HG02642 (cell line): ENCODE measurements around the gene CATSPERD.
"Not testable (repeated sequence)": the region's sequence is repeated elsewhere in the genome, so short reads cannot be mapped to it uniquely, and the experiment has no call there.

Experiments
- ATAC-seq: cut with Tn5 transposase; IDR thresholded peaks from one replicate; pipeline ENCODE4 v1.9.1; 2021; ENCODE audit warnings: mild to moderate bottlenecking; ENCODE audit not compliant: unreplicated experiment, poor library complexity

The CATSPERD gene

DNA sequence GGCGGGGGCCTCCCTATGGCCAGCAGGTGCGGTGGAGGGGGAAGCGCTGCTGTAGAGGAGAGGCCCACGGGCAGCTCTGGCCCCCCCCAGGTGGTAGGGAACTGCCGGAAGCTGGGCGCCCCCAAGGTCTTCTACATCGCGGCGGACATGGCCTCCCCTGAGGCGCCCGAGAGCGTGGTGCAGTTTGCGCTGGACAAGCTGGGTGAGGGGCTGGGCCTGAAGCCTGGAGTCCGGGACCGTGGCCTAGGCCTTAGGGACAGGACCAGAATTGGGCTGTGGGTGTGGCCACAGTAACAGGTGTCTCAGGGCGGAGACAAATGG lies 34.2 kb upstream of the CATSPERD start:
- ATAC-seq: no peak

DNA sequence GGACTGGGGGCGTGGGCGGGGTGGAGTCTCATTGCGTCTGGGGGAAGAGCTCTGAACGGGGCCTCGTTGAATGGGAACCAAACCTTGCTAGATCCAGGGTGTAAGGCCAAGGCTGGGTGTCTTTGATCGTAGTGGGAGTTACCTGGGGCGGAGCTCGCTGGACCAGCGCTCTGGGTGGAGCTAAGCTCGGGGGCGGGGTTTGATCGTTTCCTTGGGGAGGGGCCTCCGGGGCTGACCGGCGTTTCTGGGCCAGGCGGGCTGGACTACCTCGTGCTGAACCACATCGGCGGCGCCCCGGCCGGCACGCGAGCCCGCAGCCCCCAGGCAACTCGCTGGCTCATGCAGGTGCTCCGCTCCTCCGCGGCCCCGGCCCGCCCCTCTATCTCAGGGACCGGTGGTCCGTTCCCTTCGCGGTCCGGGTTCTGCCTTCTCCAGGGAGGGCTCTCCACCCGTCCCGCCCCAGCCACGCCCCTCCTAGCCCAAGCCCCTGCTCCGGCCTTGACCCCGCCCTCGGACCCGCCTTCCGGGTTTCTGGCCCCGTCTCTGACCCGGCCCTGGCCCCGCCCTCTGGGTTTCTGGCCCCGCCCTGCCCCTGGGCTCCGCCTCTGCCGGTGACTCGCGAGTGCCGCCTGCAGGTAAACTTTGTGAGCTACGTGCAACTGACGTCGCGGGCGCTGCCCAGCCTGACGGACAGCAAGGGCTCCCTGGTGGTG lies 33.6 kb upstream of the CATSPERD start:
- peak; percentile 65 for ATAC-seq

DNA sequence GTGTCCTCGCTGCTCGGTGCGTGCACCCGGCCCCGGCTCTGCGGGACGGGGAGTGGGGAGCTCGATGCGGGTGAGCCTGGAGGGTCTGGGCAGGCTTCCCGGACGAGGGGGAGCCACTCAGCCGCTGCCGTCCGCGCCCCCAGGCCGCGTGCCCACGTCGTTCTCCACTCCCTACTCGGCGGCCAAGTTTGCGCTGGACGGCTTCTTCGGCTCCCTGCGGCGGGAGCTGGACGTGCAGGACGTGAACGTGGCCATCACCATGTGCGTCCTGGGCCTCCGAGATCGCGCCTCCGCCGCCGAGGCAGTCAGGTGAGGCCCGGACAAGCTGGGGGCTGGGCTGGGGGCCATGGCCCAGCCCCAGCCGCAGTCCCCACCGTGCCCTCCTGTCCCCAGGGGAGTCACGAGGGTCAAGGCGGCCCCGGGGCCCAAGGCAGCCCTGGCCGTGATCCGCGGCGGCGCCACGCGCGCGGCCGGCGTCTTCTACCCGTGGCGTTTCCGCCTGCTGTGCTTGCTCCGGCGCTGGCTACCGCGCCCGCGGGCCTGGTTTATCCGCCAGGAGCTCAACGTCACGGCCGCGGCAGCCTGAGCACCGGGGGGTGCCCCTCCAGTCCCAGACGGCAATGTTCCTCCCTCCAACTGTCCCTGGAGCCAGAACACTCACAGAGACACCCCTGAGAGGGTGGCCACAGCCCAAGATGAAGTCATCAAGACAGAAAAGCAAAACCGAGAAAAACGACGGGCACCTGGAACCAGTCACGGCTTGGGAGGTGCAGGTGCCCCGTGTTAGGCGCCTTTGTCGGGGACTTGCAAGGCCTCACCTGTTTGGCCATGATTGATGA lies 32.9 kb upstream of the CATSPERD start:
- no peak for ATAC-seq

DNA sequence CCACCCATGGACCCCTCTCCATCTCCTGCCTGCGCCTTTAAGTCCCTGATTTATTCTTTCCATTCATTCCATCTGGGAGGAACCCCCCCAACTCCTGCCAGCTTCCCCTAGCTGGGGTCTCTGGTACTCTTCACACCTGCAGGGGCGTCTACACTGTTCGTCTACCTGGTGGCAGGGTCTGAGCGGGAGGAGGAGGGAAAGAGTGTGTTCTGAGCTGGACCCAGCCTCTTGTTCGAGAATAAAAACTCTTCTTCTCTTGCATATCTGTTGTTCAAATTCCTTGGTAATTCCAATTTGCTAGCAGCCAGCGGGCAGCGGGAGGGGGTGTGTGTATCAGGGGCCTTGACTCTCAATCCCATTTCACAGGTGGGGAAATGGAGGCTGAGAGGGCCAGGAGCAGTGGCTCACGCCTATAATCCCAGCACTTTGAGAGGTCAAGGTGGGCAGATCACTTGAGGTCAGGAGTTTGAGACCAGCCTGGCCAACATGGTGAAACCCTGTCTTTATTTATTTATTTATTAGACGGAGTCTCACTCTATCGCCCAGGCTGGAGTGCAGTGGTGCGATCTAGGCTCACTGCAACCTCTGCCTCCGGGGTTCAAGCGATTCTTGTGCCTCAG lies 32.1 kb upstream of the CATSPERD start:
- not testable (repeated sequence) for ATAC-seq

DNA sequence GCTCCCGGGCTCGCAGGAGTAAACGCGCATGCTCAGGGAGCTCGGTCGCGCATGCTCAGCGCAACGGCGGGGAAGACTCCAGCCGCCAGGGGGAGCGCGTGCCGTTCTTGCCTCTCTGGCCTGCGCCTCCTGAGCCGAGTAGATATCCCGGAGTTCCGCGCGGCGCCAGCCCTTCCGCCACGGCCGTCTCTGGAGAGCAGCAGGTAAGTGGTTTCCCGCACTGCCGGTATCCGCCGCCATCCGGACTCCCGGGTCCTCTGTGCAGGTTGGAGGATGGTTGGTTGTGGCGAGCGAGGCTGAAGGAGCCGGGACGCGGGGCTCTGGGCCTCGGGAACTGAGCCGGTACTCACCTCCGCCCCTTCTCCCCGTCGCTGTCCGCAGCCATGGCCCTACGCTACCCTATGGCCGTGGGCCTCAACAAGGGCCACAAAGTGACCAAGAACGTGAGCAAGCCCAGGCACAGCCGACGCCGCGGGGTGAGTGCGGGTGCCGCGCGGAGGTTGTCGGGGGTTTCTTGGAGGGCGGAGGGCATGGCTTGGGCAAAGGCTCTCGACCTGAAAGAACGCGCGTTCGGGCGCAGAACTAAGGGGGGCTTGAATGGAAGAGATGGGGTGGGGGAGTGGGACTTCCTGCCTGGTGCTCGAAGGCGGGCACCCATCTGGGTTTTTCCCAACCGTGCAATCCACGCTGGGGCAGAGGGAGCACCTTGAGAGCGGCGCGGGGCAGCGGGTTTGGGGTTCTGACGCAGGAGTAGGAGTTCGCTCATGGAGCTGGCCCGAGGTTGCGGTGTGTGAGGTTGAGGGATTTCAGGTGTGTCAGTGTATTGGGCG lies 30.1 kb upstream of the CATSPERD start, which contains the start of gene RPL36:
TSS of gene RPL36 (plus strand) at position 171 of the 830 bp plus-strand sequence. CDS start at position 384, 213 bp downstream.
- ATAC-seq: peak; percentile 53

DNA sequence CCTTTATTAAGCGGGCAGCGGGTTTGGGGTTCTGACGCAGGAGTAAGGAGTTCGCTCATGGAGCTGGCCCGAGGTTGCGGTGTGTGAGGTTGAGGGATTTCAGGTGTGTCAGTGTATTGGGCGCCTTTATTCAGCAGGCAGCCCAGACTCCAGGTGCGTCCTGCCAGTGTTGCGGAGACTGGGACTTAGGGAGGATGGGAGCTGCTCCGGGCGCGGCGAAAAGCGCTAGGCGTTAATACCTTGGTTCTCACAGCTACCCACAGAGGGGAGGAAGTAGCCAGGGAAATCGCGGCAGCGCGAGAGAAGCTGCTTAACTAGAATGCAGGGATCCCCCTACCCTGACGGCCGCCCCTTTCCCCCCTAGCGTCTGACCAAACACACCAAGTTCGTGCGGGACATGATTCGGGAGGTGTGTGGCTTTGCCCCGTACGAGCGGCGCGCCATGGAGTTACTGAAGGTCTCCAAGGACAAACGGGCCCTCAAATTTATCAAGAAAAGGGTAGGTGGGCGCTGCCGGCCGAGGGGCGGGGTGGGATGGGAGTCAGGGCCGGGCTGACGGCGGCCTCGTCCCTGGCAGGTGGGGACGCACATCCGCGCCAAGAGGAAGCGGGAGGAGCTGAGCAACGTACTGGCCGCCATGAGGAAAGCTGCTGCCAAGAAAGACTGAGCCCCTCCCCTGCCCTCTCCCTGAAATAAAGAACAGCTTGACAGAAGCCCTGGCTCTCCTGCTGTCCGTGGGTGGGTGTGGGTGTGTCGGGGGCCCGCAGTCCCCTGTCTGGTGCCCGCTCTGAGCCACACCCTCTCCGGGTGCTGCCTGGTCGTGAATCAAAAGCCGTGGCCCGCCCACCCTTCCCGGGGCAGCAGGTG lies 29.2 kb upstream of the CATSPERD start:
- no peak for ATAC-seq

DNA sequence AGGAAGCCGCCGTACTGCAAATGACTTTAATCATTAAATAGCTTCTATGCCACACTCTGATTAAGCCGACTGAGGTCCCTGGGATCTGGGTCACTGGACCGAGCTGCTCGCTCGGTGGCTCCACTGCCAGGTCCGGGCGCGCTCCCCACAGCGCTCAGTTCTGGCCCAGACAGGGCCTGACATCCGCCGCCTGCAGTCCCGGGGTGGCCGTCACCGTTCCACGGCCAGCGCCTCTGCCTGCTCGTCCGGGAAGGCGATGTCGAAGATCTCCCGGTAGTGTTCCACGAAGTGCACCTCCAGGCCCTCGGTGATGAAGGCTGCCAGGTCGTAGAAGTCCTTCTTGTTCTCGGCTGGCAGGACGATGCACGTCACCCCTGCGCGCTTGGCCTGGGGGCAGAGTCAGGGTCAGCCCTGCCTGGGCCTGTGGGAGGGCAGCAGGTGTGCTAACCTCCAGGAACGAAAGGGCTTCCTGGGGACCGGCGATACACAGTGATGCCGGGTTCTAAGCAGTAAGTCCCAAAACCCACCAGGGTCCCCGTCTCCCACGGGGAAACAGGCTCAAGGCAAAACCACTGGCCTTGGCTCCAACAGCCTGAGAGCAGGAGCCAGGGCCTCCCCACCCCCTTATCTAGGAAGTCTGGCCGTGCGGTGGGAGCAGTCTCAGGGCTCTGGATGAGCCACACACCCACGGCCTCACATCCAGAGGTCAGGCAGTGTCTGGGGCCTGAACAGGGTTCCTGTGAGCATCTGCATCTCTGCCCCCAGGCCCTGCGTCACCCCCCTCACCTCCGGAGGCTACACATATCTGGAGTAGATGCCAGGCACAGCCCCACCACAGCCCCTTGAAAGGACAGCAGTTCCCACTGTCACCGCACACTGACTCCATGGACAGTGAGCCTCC lies 28.4 kb upstream of the CATSPERD start:
- no peak for ATAC-seq

DNA sequence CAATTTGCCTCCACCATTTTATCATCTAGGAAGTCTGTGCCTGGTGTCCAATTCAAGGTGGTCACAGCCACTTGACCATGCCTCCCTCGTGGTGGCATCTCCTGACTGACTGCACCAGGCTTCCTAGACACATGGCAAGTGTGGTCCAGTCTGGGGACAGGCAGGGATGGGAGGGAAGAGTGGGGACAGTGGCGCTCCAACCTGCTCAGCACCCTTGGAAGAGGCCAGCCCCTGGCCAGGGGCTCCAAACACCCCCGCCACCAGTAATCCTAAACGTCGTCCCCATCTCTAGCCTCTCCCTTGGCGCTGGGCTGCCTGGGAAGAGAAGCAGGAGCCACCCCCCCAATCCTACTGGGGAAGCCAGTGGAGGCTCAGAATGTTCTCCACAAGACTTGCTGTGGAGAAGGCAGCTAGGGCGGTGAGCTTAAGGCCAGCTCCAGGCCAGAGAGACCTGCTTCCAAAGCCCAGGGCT lies 27.7 kb upstream of the CATSPERD start:
- no peak for ATAC-seq

DNA sequence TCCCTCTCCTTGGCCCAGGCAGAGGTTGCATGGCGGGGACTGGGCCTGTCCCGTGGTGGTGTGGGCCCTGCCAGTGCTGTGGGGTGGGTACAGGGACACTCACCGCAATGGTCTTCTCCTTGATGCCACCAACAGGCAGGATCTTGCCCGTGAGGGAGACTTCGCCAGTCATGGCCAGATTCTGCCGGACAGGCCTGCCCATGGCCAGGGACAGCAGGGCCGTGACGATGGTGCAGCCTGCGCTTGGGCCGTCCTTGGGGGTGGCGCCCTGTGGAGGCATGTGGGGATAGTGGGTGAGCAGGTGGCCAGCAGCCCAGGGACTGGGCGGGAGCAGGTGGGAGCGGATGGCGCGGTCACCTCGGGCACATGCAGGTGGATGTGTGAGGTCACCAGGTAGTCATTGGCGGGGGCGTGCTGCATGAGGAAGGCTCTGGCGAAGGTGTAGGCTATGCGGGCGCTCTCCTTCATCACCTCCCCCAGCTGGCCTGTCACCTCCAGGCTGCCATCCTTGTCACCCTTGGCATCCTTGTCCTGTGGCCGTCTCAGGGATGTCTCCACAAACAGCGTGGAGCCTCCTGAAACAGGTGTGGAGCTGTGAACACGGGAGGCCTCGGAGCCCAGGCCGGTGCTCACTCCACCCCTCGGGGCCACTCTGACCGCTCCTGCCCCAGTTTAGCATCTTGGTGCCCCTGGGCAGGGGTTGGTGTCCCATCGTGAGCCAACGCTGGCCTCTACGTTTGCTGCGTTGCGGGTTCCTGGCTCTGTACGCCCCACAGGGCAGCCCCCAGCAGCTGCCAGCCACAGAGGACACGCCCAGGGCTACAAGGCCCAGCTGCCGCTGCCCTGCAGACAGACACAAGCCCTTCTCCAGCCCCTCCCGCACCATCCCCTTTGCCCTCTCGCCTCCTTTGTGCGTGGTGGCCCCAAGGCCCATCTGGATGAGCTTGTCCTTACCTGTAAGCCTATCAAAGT lies 27.0 kb upstream of the CATSPERD start:
- ATAC-seq: no peak

DNA sequence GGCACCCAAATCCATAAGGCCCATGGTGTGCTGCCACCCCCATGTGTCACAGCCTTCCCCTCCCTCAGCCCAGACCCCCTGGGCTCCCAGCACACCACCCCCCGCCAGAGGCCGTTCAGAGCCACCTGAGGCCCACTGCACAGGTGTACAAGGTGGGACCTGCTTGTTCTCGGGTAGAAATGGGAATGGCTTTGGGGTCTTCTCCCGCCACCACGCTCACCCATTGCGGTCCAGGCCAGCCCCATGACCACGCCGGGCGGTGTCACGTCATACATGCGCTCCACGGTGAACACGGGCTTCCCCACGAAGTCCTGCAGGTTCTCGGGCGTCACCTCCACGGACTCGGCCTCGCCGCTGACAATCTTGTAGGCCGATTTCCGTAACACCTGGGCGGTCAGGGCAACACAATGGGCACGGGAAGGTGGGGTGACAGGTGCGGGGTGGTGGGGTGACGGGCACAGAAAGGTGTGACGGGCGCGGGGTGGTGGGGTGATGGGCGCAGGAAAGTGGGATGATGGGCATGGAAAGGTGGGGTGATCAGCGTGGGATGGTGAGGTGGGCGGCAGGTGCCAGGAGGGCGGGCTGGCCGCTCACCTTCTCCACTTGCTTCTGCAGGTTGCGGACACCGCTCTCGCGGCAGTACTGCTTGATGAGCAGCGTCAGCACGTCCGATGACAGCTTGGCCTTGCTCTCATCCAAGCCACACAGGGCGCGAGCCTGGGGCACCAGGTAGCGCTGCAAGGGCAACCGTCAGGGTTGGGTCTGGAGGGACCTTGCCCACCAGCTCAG lies 26.1 kb upstream of the CATSPERD start:
- no peak for ATAC-seq

DNA sequence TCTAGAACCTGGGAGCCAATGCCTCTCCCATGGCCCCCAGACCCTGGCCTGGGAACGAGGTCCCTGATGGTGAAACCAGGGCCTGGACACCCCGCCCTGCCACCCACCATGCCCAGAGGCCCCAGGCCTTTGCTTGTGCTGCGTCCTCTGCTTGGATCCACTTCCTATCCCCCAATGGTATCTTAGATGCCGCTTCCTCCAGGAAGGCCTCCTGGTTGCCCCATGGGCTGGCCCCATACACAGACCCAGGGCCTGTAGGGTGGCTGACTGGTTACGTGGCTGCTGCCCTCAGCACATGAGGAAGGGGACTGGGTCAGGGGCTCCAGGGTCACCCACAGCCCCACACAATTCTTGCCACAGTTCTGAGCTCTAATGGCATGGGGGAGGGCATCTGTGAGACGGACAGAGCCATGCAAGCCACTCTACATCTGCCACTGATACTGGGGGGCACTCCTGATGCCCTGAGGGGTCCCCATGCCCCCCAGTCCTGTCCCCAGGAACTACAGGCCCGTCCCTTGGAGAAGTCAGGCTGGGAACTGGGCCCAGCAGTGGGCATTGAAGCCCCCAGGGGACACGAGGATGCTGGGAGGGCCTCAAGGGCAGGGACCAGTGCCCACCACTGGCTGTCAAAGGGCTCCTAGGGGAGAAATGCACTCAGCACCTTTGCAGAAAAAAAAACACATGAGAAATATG lies 25.3 kb upstream of the CATSPERD start:
- ATAC-seq: no peak

DNA sequence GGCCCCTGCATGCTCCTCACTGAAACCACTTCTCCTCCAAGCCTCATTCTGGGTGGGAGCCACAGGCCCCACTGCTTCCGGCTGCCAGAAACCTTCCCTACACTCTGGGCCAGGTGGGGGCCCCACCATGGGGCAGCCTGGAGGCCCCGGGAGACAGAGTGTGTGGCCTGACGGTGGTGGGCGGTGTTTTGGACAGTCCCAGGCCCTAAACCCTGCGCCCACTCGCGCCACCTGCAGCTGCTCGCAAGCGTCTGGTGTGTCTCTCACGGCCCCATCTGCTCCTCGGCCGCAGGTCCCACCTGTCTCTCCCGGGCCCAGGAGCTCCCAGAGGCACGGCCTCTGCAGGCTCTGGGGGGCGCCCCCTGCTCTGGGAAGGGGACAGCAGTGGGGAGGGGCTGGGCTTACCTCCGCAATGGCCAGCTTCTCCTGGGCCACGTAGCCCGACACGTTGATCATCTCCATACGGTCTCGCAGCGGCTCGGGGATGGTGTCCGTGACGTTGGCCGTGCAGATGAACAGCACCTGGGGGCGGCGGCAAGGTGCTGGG lies 24.7 kb upstream of the CATSPERD start:
- no peak for ATAC-seq

DNA sequence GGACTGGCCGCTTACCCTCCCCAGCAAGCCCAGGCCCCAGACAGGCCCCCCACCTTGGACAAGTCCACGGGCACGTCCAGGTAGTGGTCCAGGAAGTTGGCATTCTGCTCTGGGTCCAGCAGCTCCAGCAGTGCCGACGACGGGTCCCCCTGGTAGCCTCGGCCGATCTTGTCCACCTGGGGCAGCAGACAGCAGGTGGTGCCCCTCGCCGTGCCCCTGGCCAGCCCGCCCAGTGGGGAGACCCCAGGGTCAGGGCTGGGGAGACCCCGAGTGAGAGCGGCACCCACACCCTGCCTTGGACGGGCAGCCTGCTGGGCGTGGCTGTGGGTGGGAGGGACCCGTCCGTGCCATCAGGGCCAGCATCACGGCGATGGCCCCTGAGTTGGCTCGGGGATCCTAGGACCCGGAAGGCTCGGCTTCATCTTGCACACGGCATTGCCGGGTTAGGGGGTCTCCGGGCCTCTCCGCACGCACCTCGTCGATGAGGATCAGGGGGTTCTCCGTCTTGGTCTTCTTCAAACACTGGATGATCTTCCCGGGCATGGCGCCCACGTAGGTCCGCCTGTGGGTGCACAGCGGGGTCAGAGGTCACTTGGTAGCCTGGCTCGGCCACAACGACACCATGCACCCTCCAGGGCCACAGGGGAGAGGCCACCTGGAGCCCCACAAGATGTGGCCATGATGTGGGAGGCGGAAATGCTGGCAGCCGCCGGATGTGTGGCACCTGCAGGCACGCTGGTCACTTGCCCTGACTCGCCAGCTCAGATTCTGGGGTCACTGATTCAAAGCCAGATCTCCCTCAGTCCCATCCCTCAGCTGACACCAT lies 24.0 kb upstream of the CATSPERD start:
- ATAC-seq: no peak

DNA sequence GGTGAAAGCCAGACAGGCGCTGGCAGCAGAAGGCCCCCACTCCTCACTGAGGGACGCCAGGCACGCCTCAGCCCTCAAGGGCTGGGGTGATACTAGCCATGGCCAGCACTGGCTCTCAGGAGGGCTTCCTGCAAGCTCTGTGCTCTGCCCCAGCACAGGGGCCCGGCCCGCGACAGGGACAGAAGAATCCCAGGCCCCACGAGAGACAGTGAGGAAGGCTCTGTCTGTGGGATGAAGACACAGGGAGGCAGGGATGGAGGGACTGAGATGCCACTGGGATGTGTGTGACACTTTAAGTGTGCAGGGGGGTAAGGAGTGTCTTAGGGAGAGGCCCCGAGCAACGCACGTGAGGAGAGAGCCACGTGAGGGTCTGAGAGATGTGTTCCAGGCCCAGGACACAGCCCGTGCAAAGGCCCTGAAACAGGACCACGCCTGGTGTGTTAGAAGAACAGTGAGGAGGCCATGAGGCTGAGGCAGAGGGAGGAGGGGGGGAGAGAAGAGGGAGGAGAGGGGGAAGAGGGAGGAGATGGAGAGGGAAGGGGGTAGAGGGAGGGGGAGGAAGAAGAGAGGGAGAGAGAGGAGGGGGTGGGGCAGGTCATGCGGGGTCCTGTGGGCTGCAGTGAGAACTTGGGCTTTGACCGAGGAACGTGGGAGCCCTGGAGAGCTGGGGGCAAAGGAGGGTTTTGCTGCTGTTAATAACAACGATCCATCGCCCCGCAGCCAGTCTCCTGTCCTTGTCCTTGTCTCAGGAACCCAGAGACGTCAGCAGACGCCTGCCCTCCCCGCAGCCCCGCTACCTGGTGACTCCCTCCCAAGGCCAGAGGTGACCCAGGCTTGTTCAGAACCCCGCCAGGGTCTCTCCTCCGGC lies 23.2 kb upstream of the CATSPERD start:
- ATAC-seq: no peak
